Vagina (tissue), 2 donors: ENCODE results near the gene DNAJC22.

Experiments
- CTCF ChIP-seq, 3 experiments: fragments of 450-650 bp in 2 of 3; fragments of 200-600 bp in 1 of 3; sonication (generic) in 1 of 3; IDR thresholded peaks; one replicate each; pipeline ENCODE4 v1.5.1; 2017 to 2019; ENCODE audit warnings: antibody characterized with exemption in 3 of 3, mild to moderate bottlenecking in 2 of 3, moderate library complexity in 2 of 3
- POLR2A ChIP-seq, 2 donors: fragments of 450-650 bp; IDR thresholded peaks; one replicate each; pipeline ENCODE4 v1.6.1; 2017; ENCODE audit warnings: antibody characterized with exemption in 2 of 2, mild to moderate bottlenecking in 2 of 2, moderate library complexity in 2 of 2
- POLR2AphosphoS5 ChIP-seq, 2 donors: sonication (generic); formaldehyde crosslinking; IDR thresholded peaks; one replicate each; pipeline ENCODE4 v1.9.0; 2017; ENCODE audit warnings: antibody characterized with exemption in 2 of 2, mild to moderate bottlenecking in 2 of 2, low read depth in 1 of 2; ENCODE audit not compliant: insufficient read depth in 1 of 2

DNA sequence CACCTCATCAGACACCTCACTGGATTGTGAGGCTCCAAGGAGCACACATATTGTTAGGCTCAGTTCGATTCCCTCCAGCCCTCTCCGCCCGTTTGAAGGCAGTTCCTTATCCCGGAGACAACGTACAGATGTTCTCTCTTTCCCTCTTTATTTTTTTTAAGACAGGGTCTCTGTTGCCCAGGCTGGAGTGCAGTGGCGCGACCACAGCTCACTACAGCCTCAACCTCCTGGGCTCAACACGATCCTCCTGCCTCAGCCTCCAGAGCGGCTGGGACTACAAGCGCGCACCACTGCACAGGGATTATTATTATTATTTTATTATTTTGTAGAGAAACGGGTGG is 24.4 kb upstream of the DNAJC22 start:
- TF ChIP-seq CTCF (IDR thresholded peaks at IDR 0.05), result no peak
- no peak for TF ChIP-seq POLR2A (IDR thresholded peaks at IDR 0.05)
- TF ChIP-seq POLR2AphosphoS5 (IDR thresholded peaks at IDR 0.05; ENCODE audit: insufficient read depth in 1 of 2, low read depth in 1 of 2), result no peak
